Progenitor cell of endocrine pancreas (in vitro differentiated cells): ENCODE results near the gene NPY5R. TPM values are rescaled to one million over a fixed set of nuclear protein-coding genes. Genes with fewer than 3 reads are reported as not detected.
A peak's percentile ranks its signal among the peaks of the same experiment; 100 is the strongest.

Experiments used
- DNase-seq: peaks from one replicate; pipeline ENCODE4 v3.0.0; 2021; ENCODE audit warnings: low spot score; ENCODE audit not compliant: unreplicated experiment
- H3K27ac Mint-ChIP-seq: 2 replicates; pipeline ENCODE4 v1.8.0; 2021; ENCODE audit warnings: mild to moderate bottlenecking, moderate library complexity, mixed read lengths
- H3K27me3 Mint-ChIP-seq: 2 replicates; pipeline ENCODE4 v1.8.0; 2021; ENCODE audit warnings: mixed read lengths
- H3K36me3 Mint-ChIP-seq: 2 replicates; pipeline ENCODE4 v1.8.0; 2022; ENCODE audit warnings: mixed read lengths; ENCODE audit not compliant: insufficient read depth
- H3K4me1 Mint-ChIP-seq: 2 replicates; pipeline ENCODE4 v1.8.0; 2021; ENCODE audit warnings: low read depth, mixed read lengths
- H3K4me3 Mint-ChIP-seq: 2 replicates; pipeline ENCODE4 v1.8.0; 2021; ENCODE audit warnings: low read depth, mild to moderate bottlenecking, moderate library complexity, mixed read lengths
- H3K9me3 Mint-ChIP-seq: 2 replicates; pipeline ENCODE4 v1.8.0; 2021; ENCODE audit warnings: low read depth, mixed read lengths
- total RNA-seq: library from RNA; stranded (reverse); gene quantifications from 2 replicates; pipeline ENCODE4 v1.2.1, GENCODE V29; 2021
- TF ChIP-seq, protein P1 (sequence below): fragments of 200-600 bp; sonication (generic); IDR thresholded peaks from one replicate; pipeline ENCODE4 v1.5.0; 2021; ENCODE audit warnings: antibody characterized with exemption, mild to moderate bottlenecking; ENCODE audit not compliant: unreplicated experiment

The NPY5R gene
- total RNA-seq, 1 donor from 2014 or later: 1.1 TPM

DNA sequence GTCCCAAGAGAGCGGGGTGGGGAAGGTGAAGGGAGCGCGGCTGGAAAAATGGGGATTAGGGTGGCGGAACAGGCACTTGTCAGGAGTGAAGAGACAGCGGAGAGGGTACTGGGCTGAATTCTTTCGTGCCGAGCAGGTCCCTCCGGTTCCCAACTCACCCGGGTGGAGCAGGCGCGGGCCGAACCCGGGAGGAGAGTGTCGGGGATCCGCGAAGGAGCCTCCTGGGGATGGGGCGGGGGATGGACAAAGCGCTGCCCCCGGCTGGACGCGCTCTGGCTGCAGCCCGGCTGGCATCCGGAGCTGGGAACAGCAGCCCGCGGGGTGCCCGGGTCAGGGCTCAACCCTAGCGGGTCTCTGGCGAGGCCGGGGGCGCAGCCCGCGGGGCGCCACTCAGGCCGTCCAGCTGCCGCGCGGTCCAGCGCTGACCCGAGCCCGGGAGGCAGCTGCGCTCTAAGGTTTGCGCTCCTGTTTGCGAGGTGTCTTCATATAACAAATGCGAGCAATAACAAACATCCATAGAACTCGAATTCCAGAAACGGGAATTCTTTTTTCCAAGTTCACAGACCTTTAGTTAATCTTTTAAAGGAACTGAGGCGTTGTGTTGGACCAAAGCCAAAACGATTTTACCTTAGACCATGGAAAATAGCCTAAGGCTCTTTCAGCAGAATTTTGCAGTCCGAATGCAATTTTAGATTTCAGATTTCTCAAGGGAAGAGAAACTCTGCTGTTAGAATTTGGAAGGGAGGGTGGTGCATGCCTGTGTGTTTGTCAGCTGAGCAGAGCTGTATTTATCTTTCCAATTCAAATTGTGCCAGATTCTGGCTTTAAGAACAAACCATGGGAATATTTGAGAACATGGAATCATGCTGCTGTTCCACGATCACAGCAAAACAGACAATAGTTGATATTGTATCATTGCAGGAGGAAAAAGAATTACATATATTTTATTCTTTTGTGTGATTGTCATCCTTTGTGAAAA lies 744 bp downstream of the NPY5R start:
- H3K36me3 Mint-ChIP-seq: no peaks in the 10 kb centered on the region
- H3K27ac Mint-ChIP-seq: no peak overlapping the region
- H3K4me1 Mint-ChIP-seq: peaks cover 4% of the 10 kb centered on the region
- H3K27me3 Mint-ChIP-seq: peaks cover 44% of the 10 kb centered on the region
- DNase-seq: peak; percentile 19
- no peaks in the 10 kb centered on the region for H3K9me3 Mint-ChIP-seq
- H3K4me3 Mint-ChIP-seq: peak overlapping the region; percentile 78
- TF ChIP-seq, protein P1, sequence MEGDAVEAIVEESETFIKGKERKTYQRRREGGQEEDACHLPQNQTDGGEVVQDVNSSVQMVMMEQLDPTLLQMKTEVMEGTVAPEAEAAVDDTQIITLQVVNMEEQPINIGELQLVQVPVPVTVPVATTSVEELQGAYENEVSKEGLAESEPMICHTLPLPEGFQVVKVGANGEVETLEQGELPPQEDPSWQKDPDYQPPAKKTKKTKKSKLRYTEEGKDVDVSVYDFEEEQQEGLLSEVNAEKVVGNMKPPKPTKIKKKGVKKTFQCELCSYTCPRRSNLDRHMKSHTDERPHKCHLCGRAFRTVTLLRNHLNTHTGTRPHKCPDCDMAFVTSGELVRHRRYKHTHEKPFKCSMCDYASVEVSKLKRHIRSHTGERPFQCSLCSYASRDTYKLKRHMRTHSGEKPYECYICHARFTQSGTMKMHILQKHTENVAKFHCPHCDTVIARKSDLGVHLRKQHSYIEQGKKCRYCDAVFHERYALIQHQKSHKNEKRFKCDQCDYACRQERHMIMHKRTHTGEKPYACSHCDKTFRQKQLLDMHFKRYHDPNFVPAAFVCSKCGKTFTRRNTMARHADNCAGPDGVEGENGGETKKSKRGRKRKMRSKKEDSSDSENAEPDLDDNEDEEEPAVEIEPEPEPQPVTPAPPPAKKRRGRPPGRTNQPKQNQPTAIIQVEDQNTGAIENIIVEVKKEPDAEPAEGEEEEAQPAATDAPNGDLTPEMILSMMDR: no peak

DNA sequence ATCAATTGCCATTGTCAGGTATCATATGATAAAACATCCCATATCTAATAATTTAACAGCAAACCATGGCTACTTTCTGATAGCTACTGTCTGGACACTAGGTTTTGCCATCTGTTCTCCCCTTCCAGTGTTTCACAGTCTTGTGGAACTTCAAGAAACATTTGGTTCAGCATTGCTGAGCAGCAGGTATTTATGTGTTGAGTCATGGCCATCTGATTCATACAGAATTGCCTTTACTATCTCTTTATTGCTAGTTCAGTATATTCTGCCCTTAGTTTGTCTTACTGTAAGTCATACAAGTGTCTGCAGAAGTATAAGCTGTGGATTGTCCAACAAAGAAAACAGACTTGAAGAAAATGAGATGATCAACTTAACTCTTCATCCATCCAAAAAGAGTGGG lies 7.0 kb downstream of the NPY5R start:
- DNase-seq: no peak
- H3K27me3 Mint-ChIP-seq: peaks cover 10% of the 10 kb centered on the region
- TF ChIP-seq, protein P1: no peak
- H3K4me1 Mint-ChIP-seq: peaks cover 4% of the 10 kb centered on the region
- H3K36me3 Mint-ChIP-seq: peaks cover 1% of the 10 kb centered on the region
- no peaks in the 10 kb centered on the region for H3K9me3 Mint-ChIP-seq
- no peak overlapping the region for H3K27ac Mint-ChIP-seq
- H3K4me3 Mint-ChIP-seq: no peak overlapping the region

DNA sequence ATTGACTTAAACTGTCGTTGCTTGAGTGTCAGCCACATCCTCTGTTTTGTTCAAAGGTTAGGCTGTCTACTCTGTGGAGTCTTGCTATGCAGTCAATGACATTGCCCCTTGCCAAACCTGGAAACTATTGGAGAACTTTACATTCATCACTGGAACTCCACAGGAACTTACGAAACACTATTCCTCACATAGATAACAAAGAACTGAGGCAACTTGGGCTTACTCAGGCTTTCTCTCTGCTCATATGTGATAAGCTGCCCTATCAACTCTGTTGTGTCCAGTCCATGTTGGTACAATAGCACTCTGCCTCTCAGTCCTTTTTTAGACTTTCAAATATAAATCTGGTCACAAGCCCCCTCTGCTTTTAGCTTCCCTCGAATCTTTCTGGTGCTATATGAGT lies 9.4 kb downstream of the NPY5R start:
- no peaks in the 10 kb centered on the region for H3K27me3 Mint-ChIP-seq
- DNase-seq: no peak
- H3K9me3 Mint-ChIP-seq: no peaks in the 10 kb centered on the region
- H3K27ac Mint-ChIP-seq: peak overlapping the region; percentile 39
- TF ChIP-seq, protein P1: no peak
- no peak overlapping the region for H3K4me3 Mint-ChIP-seq
- H3K4me1 Mint-ChIP-seq: peaks cover 4% of the 10 kb centered on the region
- H3K36me3 Mint-ChIP-seq: peaks cover 1% of the 10 kb centered on the region

DNA sequence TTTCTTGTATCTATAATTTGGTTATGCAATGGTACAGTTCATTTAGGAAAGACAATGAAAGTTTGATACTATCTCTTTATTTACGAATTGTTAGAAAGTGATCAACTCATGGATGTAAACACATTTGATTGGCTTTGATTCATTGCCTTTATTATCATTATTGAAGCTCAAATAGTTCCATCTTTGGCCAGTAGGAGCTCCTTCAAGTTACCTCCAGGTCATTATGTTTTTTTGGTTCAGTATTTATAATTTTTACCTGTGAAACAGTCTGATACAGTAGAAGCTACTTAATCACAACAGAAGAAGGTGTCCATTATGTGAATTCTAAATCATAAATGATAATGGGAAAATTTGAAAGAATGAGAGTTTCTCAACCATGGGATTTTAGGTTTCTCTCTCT lies 12.4 kb downstream of the NPY5R start:
- no peak for DNase-seq
- Mint-ChIP-seq H3K4me1 (peaks cover 4% of the 10 kb centered on the region), H3K27ac (no peak overlapping the region), H3K4me3 (no peak overlapping the region), H3K36me3 (no peaks in the 10 kb centered on the region), H3K9me3 (no peaks in the 10 kb centered on the region), H3K27me3 (no peaks in the 10 kb centered on the region)
- TF ChIP-seq, protein P1: peak; percentile 30

DNA sequence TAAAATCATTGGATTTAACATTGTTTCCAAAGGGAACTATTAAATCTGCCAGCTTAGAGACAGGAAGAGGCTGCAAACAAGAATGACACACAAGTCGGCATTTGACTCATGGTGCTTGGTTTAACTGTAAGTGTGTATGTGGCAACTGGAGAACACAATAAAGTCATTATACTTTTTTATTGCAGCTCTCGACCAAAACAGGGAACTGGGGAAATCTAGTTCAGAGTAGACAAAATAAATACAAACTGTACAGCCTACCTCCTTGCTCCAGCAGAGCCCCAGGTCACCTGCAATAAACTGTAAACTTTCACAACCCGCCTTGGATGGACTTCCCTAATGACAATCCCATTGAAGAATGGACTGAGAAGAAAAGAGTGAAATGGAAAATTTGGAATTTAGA lies 24.0 kb downstream of the NPY5R start:
- H3K36me3 Mint-ChIP-seq: no peaks in the 10 kb centered on the region
- no peaks in the 10 kb centered on the region for H3K4me1 Mint-ChIP-seq
- H3K27me3 Mint-ChIP-seq: no peaks in the 10 kb centered on the region
- no peak overlapping the region for H3K27ac Mint-ChIP-seq
- no peak for DNase-seq
- no peaks in the 10 kb centered on the region for H3K9me3 Mint-ChIP-seq
- no peak overlapping the region for H3K4me3 Mint-ChIP-seq
- TF ChIP-seq, protein P1: no peak
